Esophagus squamous epithelium (tissue), 4 donors: Measurements from ENCODE around the gene RHOBTB1.

Experiments used
- POLR2A ChIP-seq, 4 donors: fragments of 450-650 bp; IDR thresholded peaks; one replicate each; pipeline ENCODE4 v1.6.1; 2017; ENCODE audit warnings: antibody characterized with exemption in 4 of 4, mild to moderate bottlenecking in 4 of 4, moderate library complexity in 3 of 4
- TF ChIP-seq, protein P1 (sequence below), 6 experiments: fragments of 450-650 bp in 4 of 6; fragments of 200-600 bp in 2 of 6; sonication (generic) in 2 of 6; IDR thresholded peaks; one replicate each; pipeline ENCODE4 v1.5.1; 2016 to 2019; ENCODE audit warnings: antibody characterized with exemption in 6 of 6, mild to moderate bottlenecking in 4 of 6, moderate library complexity in 4 of 6

- TF ChIP-seq, protein P1, sequence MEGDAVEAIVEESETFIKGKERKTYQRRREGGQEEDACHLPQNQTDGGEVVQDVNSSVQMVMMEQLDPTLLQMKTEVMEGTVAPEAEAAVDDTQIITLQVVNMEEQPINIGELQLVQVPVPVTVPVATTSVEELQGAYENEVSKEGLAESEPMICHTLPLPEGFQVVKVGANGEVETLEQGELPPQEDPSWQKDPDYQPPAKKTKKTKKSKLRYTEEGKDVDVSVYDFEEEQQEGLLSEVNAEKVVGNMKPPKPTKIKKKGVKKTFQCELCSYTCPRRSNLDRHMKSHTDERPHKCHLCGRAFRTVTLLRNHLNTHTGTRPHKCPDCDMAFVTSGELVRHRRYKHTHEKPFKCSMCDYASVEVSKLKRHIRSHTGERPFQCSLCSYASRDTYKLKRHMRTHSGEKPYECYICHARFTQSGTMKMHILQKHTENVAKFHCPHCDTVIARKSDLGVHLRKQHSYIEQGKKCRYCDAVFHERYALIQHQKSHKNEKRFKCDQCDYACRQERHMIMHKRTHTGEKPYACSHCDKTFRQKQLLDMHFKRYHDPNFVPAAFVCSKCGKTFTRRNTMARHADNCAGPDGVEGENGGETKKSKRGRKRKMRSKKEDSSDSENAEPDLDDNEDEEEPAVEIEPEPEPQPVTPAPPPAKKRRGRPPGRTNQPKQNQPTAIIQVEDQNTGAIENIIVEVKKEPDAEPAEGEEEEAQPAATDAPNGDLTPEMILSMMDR (IDR thresholded peaks at IDR 0.05), result no peak
- TF ChIP-seq POLR2A (IDR thresholded peaks at IDR 0.05), result no peak
Observed at GRCh38 chr10:60834401-60834800, 109.6 kb downstream of the RHOBTB1 start.
